Stimulated activated CD8-positive, alpha-beta memory T cell treated with anti-CD3 and anti-CD28 coated beads, Interleukin-12 subunit alpha, Interleukin-12 subunit beta, amount 100 ng/mL, for 24 hours (primary cell): Measurements from ENCODE around the gene RAB31.
"Not testable (repeated sequence)": the region's sequence is repeated elsewhere in the genome, so short reads cannot be mapped to it uniquely, and the experiment has no call there.

Source experiments
- DNase-seq: peaks from one replicate; pipeline ENCODE4 v3.0.0-alpha.2; 2020; ENCODE audit errors: extremely low read depth

The RAB31 gene

GRCh38 chr18:9885170-9886004 lies 177.3 kb downstream of the RAB31 start, which contains the start of gene TXNDC2:
TXNDC2 (plus strand) TSS chr18:9885973; CDS start chr18:9886681, 708 bp downstream.
- DNase-seq = no peak

- no peak for DNase-seq
Observed at GRCh38 chr18:9886005-9886348, 177.9 kb downstream of the RAB31 start.

DNA sequence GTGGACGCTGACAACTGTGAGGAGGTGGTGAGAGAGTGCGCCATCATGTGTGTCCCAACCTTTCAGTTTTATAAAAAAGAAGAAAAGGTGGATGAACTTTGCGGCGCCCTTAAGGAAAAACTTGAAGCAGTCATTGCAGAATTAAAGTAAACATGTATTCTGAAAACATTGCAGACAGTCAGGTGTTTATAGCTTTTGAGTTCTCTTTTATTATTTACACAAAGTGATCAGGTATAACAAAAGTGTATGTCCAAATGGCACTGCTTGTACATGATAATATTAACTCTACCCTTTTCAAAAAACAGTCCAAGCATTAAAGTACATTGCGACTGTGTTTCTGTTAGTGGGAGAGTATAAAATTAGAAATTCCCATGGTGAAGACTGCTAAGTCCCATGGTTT lies 179.9 kb downstream of the RAB31 start:
- DNase-seq = no peak

DNA sequence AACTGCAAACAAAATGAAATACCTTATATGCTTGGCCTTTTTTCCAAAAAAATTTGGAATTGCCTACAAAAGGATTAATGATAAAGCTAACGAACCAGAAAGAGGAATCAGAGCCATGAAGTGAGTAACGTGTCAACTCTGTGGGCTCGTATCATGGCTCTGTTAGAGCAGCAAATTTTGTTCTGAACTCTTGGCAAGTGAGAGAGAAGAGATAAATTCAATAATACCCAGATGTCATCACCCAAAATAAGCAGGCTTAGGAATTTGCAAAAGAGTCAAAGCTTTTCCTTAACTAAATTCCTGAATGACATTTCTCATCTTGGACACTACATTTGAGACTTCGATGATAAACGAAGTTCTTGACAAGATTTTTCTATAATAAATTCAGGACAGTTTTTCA lies 182.1 kb downstream of the RAB31 start:
- DNase-seq = no peak

GRCh38 chr18:9890957-9891356 lies 182.9 kb downstream of the RAB31 start:
- no peak for DNase-seq

DNA sequence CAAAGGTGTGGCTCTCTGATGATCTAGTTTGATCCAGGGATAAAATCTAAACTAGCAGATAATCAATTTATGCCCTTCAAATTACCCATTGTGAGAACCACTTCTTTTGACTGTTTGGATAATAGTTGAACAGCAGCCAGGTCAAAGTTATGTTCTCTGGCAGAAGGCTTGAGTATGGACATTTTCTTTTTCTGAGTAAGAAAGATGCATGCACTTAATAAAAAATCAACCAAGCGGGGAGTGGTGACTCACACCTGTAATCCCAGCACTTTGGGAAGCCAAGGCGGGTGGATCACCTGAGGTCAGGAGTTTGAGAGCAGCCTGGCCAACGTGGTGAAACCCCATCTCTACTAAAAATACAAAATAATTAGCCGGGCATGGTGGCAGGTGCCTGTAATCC lies 183.4 kb downstream of the RAB31 start:
- DNase-seq = not testable (repeated sequence)

- no peak for DNase-seq
Observed at GRCh38 chr18:9894454-9895068, 186.5 kb downstream of the RAB31 start.

DNA sequence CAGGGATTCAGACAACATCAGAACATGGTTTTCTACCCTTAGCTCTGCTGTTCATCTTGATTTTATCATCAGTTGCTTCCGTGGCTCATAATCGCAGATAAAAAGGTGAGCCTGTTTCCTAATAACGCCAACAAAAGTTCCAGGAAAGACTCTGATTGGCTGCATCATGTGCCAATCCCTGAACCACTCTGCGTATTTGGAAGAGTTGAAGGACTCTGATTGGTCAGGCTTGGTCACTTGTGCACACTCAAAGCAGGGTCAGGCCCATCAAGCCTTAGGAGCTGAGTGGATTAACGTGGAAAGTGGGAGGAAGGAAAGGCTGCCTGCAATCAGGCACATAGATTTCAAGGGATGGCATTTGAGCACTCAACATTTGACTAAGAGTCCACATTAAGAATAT lies 189.0 kb downstream of the RAB31 start:
- no peak for DNase-seq

DNA sequence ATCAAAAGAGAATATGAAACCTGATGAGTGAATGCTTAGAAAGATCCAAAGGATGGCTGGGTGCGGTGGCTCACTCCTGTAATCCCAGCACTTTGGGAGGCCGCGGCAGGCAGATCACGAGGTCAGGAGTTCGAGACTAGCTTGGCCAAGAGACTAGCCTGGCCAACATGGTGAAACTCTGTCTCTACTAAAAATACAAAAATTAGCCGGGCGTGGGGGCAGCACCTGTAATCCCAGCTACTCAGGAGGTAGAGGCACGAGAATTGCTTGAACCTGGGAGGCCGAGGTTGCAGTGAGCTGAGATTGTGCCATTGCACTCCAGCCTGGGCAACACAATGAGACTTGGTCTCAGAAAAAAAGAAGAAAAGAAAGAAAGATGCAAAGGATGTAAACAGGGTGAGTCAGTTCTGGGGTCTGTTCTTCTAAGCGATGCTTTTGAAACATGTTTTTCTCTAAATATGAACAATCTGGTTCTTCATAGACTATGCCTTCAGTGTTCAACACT lies 189.7 kb downstream of the RAB31 start:
- not testable (repeated sequence) for DNase-seq

GRCh38 chr18:9898792-9899549 lies 190.9 kb downstream of the RAB31 start:
- no peak for DNase-seq

DNA sequence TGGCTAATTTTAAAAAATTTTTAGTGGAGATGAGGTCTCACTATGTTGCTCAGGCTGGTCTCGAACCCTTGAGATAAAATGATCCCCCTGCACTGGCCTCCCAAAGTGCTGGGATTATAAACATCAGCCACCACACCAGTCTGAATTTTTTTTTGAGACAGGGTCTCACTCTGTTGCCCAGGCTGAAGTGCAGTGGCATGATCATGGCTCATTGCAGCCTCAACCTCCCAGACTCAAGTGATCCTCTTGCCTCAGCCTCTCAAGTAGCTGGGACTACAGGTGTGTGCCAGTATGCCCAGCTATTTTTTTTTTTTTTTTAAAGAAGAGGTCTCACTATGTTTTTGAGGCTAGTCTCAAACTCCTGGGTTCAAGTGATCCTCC lies 191.4 kb downstream of the RAB31 start:
- not testable (repeated sequence) for DNase-seq

- no peak for DNase-seq
Observed at GRCh38 chr18:9900699-9901098, 192.6 kb downstream of the RAB31 start.

- DNase-seq = no peak
Observed at GRCh38 chr18:9901377-9901776, 193.3 kb downstream of the RAB31 start.

DNA sequence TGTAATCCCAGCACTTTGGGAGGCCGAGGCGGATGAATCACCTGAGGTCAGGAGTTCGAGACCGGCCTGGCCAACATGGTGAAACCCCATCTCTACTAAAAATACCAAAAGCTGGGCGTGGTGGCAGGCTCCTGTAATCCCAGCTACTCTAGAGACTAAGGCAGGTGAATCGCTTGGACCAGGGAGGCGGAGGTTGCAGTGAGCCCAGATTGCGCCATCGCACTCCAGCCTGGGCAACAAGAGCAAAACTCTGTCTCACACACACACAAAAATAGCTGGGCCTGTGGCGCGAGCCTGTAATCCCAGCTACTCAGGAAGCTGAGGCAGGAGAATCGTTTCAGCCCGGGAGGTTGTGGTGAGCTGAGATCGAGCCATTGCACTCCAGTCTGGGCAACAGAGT lies 194.2 kb downstream of the RAB31 start:
- not testable (repeated sequence) for DNase-seq

DNA sequence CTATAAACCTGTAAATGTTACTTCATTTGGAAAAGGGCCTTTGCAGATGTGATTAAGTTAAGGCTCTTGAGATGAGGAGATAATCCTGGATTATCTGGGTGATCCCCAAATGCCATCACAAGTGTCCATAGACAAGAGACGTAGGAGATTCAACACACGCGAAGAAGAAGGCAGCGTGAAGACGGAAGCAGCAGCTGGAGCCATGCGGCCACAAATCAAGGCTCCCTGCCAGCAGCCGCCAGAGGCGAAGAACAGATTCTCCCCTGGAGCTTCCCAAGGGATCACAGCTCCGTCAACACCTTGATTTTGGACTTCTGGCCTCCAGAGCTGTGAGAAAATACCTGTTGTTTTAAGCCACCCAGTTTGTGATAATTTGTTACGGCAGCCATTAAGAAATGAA lies 194.7 kb downstream of the RAB31 start:
- no peak for DNase-seq

DNA sequence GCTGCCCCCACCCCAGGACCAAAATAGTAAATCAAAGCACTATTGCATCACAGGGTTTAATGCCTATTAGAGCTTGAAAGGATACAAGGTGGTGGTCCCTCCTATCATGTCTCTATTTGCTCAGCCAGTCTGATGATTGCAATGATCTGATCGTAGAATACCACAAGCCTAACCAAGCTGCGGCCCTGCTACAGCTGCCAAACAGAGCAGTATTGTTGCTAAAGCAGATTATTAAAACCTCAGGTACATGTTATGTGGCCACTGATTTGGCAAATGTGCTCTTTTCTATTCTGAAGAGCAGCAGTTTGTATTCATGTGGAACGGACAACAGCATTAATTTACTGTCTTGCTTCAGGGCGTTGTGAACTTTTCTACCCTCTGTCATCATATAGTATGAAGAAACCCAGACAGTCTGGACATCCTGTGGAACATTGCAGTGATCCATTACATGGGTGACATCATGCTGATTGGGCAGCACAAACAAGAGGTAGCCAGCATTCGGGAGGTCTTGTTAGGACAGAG lies 197.4 kb downstream of the RAB31 start:
- no peak for DNase-seq

- no peak for DNase-seq
Observed at GRCh38 chr18:9906481-9906880, 198.4 kb downstream of the RAB31 start.

GRCh38 chr18:9907867-9908266 lies 199.8 kb downstream of the RAB31 start:
- DNase-seq = no peak

DNA sequence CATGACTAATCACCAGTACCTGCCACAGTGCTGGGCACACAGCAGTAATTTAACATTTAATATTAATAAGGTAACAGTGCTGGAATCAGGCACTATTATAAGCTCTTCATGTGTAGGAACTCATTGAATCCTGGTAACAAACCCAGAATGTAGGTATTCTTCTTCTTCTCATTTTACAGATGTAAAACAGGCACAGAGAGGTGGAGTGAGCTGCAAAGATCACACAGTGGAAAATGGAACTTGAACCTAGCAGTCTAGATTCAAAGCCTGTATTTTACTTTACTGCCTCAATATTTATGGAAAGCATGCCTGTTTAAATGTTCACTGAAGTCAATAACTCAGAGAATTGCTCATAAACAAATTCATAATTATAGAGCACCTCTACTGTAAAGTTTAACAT lies 202.0 kb downstream of the RAB31 start:
- DNase-seq = no peak

DNA sequence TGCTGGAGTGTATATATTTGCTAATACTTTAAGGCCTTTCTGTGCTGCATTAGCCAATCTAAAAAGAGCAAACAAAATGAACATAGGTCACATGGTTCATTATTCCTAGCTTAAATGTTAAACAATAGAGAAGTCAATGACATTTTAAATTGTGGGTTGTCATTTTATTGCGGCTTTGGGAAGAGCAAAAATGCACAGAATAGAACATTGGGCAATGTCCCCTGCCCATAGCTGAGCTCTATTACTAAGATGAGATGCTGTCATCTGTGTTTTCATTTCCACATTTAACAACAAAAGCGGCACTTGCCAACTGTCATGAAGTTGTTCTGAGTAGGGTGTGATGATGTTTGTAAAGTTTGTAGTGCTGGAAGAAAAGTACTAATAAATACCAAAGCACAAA lies 202.6 kb downstream of the RAB31 start:
- DNase-seq = no peak

GRCh38 chr18:9911226-9911625 lies 203.1 kb downstream of the RAB31 start:
- no peak for DNase-seq
